Smooth muscle cell (in vitro differentiated cells): ENCODE measurements around the gene LMBR1L. TPM values are rescaled to one million over a fixed set of nuclear protein-coding genes. Genes with fewer than 3 reads are reported as not detected.

Experiments
- DNase-seq: peaks from one replicate; lab custom pipeline; 2025; ENCODE audit not compliant: unreplicated experiment; lab: John Stamatoyannopoulos, UW
- H2AFZ ChIP-seq: fragments of 200-600 bp; sonication (generic); 2 replicates; pipeline ENCODE4 v1.6.0; 2016; ENCODE audit warnings: antibody characterized with exemption, low read depth, mild to moderate bottlenecking
- H3F3A ChIP-seq: fragments of 200-600 bp; sonication (generic); 2 replicates; pipeline ENCODE4 v1.6.0; 2017; ENCODE audit warnings: antibody characterized with exemption, low read depth
- H3K27ac ChIP-seq: fragments of 200-600 bp; sonication (generic); 2 replicates; pipeline ENCODE4 v1.5.1; 2016; ENCODE audit warnings: low read depth, mild to moderate bottlenecking
- H3K27me3 ChIP-seq: fragments of 200-600 bp; sonication (generic); 2 replicates; pipeline ENCODE4 v1.6.1; 2016; ENCODE audit warnings: low read depth, mild to moderate bottlenecking
- H3K36me3 ChIP-seq: fragments of 200-600 bp; sonication (generic); 2 replicates; pipeline ENCODE4 v1.5.1; 2016; ENCODE audit warnings: low read depth
- H3K4me1 ChIP-seq: fragments of 200-600 bp; sonication (generic); 2 replicates; pipeline ENCODE4 v1.5.1; 2016; ENCODE audit warnings: low read depth
- H3K4me2 ChIP-seq: fragments of 200-600 bp; sonication (generic); 2 replicates; pipeline ENCODE4 v1.6.0; 2016; ENCODE audit warnings: mild to moderate bottlenecking
- H3K4me3 ChIP-seq: fragments of 200-600 bp; sonication (generic); 2 replicates; pipeline ENCODE4 v1.5.1; 2016; ENCODE audit warnings: mild to moderate bottlenecking
- H3K79me2 ChIP-seq: fragments of 200-600 bp; sonication (generic); 2 replicates; pipeline ENCODE4 v1.6.0; 2016; ENCODE audit warnings: low read depth, mild to moderate bottlenecking
- H3K9ac ChIP-seq: fragments of 200-600 bp; sonication (generic); 2 replicates; pipeline ENCODE4 v1.6.0; 2016; ENCODE audit warnings: low read depth
- H3K9me3 ChIP-seq: fragments of 200-600 bp; sonication (generic); replicated peaks from 2 replicates; pipeline ENCODE4 v1.5.1; 2016; ENCODE audit warnings: low read depth
- H4K20me1 ChIP-seq: fragments of 200-600 bp; sonication (generic); 2 replicates; pipeline ENCODE4 v1.6.0; 2016; ENCODE audit warnings: low read depth
- whole genome bisulfite sequencing: methylation state at CpG from one replicate; pipeline ENCODE4 v1.1.7; 2016; ENCODE audit warnings: low lambda C conversion rate; 5-methylcytosine and 5-hydroxymethylcytosine counted together
- polyA plus RNA-seq: library from polyadenylated mRNA; unstranded; fragments of >200 nt; fragmentation: Nextera tagmentation; extraction: Ambion mirVana; gene quantifications from 2 replicates; pipeline ENCODE4 v1.2.1, GENCODE V29; 2016
- total RNA-seq: library from RNA; depleted of rRNA; stranded (reverse); fragments of >200 nt; gene quantifications from 2 replicates; pipeline ENCODE4 v1.2.3, GENCODE V29; 2014
- TF ChIP-seq, protein P1 (sequence below): fragments of 200-600 bp; sonication (generic); IDR thresholded peaks from 2 replicates; pipeline ENCODE4 v1.5.1; 2017; ENCODE audit warnings: borderline replicate concordance, mild to moderate bottlenecking, antibody characterized with exemption; ENCODE audit not compliant: insufficient read depth, poor library complexity, severe bottlenecking

The LMBR1L gene
- total and polyA plus RNA-seq, 2 experiments from 2014 or later, result 49.5 to 57.3 TPM

DNA sequence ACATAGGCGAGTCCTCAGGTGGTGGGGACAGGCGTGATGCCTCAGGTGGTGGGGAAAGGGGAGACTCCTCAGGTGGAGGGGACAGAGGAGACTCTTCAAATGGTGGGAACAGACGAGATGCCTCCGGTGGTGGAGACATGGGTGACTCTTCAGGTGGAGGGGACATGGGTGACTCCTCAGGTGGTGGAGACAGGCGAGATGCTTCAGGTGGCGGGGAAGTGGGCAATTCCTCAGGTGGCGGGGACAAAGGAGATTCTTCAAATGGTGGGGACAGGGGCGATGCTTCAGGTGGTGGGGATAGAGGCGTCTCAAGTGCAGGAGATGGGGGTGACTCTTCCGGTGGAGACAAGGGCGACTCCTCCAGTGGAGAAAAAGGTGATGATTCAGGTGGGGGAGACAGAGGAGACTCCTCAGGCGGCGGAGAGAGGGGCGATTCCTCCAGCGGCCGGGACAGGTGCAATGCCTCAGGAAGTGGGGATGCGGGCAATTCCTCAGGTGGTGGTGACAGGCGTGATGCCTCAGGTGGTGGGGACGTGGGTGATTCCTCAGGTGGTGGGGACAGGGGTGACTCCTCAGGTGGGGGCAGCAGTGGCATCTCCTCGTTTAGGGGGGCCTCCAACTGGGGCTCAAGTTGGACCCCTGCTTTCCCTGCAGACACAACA lies 58.7 kb downstream of the LMBR1L start:
- Histone ChIP-seq H3K27ac (no peak overlapping the region), H3K9ac (no peak overlapping the region), H3K4me1 (peaks cover 11% of the 10 kb centered on the region), H3F3A (peaks cover 5% of the 10 kb centered on the region), H3K4me3 (no peak overlapping the region), H3K9me3 (no peaks in the 10 kb centered on the region), H3K36me3 (peaks cover 6% of the 10 kb centered on the region), H4K20me1 (peaks cover 86% of the 10 kb centered on the region), H3K79me2 (peaks cover 37% of the 10 kb centered on the region), H3K4me2 (no peak overlapping the region), H3K27me3 (no peaks in the 10 kb centered on the region), H2AFZ (no peak overlapping the region)
- TF ChIP-seq, protein P1, sequence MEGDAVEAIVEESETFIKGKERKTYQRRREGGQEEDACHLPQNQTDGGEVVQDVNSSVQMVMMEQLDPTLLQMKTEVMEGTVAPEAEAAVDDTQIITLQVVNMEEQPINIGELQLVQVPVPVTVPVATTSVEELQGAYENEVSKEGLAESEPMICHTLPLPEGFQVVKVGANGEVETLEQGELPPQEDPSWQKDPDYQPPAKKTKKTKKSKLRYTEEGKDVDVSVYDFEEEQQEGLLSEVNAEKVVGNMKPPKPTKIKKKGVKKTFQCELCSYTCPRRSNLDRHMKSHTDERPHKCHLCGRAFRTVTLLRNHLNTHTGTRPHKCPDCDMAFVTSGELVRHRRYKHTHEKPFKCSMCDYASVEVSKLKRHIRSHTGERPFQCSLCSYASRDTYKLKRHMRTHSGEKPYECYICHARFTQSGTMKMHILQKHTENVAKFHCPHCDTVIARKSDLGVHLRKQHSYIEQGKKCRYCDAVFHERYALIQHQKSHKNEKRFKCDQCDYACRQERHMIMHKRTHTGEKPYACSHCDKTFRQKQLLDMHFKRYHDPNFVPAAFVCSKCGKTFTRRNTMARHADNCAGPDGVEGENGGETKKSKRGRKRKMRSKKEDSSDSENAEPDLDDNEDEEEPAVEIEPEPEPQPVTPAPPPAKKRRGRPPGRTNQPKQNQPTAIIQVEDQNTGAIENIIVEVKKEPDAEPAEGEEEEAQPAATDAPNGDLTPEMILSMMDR, result no peak
- DNase-seq, result no peak
- WGBS, result over 99% methylated on average over 18 of the region's 20 CpGs

DNA sequence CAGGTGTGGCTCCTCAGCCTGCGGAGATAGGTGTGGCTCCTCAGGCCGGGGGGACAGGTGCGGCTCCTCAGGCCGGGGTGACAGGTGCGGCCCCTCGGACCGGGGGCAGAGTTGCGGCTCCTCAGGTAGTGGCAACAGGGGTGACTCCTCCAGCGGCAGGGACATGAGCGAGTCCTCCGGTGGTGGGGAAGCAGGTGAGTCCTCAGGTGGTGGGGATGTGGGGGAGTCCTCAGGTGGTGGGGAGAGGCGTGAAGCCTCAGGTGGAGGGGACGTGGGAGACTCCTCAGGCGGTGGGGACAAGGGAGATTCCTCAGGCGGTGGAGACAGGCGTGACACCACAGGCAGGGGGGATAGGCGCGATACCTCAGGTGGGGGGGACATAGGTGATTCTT lies 59.3 kb downstream of the LMBR1L start:
- peaks cover 5% of the 10 kb centered on the region for H3K4me1 ChIP-seq
- H4K20me1 ChIP-seq, result peaks cover 81% of the 10 kb centered on the region
- no peaks in the 10 kb centered on the region for H3K9me3 ChIP-seq
- 97% methylated on average over 14 of the region's 18 CpGs for WGBS
- H3K36me3 ChIP-seq, result peaks cover 6% of the 10 kb centered on the region
- peaks cover 31% of the 10 kb centered on the region for H3K79me2 ChIP-seq
- H3K27me3 ChIP-seq, result no peaks in the 10 kb centered on the region
- DNase-seq, result no peak
- H3K4me2 ChIP-seq, result no peak overlapping the region
- H2AFZ ChIP-seq, result no peak overlapping the region
- TF ChIP-seq, protein P1, result no peak
- no peak overlapping the region for H3K9ac ChIP-seq
- no peak overlapping the region for H3K4me3 ChIP-seq
- no peak overlapping the region for H3K27ac ChIP-seq
- H3F3A ChIP-seq, result peaks cover 5% of the 10 kb centered on the region

DNA sequence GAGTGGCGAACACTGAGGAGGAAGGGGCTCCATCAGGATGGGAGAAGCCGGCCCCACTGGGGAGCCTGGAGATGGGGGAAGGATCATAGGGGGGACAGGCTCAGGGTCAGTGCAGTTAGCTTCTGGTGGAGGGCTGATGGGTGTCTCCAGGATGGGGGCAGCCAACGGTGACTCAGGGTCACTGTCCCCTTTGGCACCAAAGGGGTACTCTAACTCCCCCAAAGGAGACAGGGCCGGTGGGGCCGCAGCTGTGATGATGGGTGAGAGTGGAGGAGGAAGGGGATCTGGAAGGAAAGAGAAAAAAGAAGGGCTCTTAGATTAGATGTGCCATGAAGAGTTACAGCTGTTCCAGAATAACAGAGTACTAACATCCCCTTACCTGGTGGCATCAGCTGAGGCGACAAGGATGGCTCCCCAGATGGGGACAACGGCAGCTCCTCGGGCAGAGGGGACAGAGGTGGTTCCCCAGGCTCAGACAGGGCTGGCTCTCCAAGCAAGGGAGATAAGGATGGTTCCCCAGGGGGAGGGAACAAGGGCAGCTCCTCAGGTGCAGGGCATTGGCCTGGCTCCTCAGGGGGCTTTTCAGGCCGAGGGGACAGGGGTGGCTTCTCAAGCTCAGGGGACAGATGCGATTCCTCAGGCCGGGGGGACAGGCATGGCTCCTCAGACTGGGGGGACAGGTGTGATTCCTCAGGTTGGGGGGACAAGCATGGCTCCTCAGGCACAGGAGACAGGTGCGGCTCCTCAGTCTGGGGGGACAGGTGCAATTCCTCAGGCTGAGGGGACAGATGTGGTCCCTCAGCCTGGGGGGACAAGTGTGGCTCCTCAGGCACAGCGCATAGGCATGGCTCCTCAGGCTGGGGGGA lies 59.9 kb downstream of the LMBR1L start:
- H3K79me2 ChIP-seq, result peaks cover 25% of the 10 kb centered on the region

More for the DNA sequence above, 59.9 kb downstream of the LMBR1L start:
- no peak for DNase-seq
- H3K9me3 ChIP-seq, result no peaks in the 10 kb centered on the region
- H4K20me1 ChIP-seq, result peaks cover 75% of the 10 kb centered on the region
- H3K4me2 ChIP-seq, result no peak overlapping the region
- peak overlapping the region; percentile 50 for H3K27ac ChIP-seq
- no peak overlapping the region for H3K9ac ChIP-seq
- peaks cover under 1% of the 10 kb centered on the region for H3K4me1 ChIP-seq
- H3K27me3 ChIP-seq, result no peaks in the 10 kb centered on the region
- no peak overlapping the region for H3K4me3 ChIP-seq
- over 99% methylated on average over 11 of the region's 13 CpGs for WGBS
- peaks cover 5% of the 10 kb centered on the region for H3F3A ChIP-seq
- peaks cover 6% of the 10 kb centered on the region for H3K36me3 ChIP-seq
- no peak overlapping the region for H2AFZ ChIP-seq
- TF ChIP-seq, protein P1, result no peak
